Endothelial cell of umbilical vein (primary cell): ENCODE data around the gene KLB. TPM values are rescaled to one million over a fixed set of nuclear protein-coding genes. Genes with fewer than 3 reads are reported as not detected.

Experiments
- BruUV-seq: library from RNA; stranded (reverse); fragments of 400-500 nt; replicated peaks from 2 replicates; lab custom pipeline; 2021; lab: Mats Ljungman, UMichigan
- CTCF ChIA-PET: fragments of 300-600, 350-600 bp; sonication (Branson Sonifier 250); formaldehyde crosslinking; loops from one replicate; lab custom pipeline; 2021; ENCODE audit warnings: antibody characterized with exemption, inconsistent platforms; lab: Charles Lee
- POLR2A ChIA-PET: fragments of 300-600, 350-600 bp; sonication (Branson Sonifier 250); formaldehyde crosslinking; loops from one replicate; lab custom pipeline; 2021; ENCODE audit warnings: antibody characterized with exemption, inconsistent platforms; lab: Charles Lee
- DNase-seq: peaks from one replicate; pipeline ENCODE4 v3.0.0-alpha.2; 2011; ENCODE audit warnings: low read depth, low spot score
- FAIRE-seq: peaks from 2 replicates; lab custom pipeline; 2011; peaks lifted over from hg19 to GRCh38; lab: Jason Lieb, UNC
- H2AFZ ChIP-seq: 2 replicates; pipeline ENCODE4 v1.6.0; 2012; ENCODE audit warnings: low read depth, low read length, control low read depth, inconsistent platforms
- H3K27ac ChIP-seq: 2 replicates; pipeline ENCODE4 v1.5.1; 2011; ENCODE audit warnings: low read depth, mild to moderate bottlenecking, control low read depth, low read length, moderate library complexity; ENCODE audit not compliant: insufficient read depth
- H3K27me3 ChIP-seq, 2 experiments: 2 replicates each; pipeline versions ENCODE4 v1.6.0 to v1.6.1; 2011; ENCODE audit warnings: low read length in 2 of 2, mixed read lengths in 1 of 2; ENCODE audit not compliant: control insufficient read depth in 2 of 2, insufficient read depth in 2 of 2
- H3K36me3 ChIP-seq, 2 experiments: 2 replicates in 1 of 2; 3 replicates in 1 of 2; pipeline ENCODE4 v1.5.1; 2011; ENCODE audit warnings: low read length in 2 of 2, mild to moderate bottlenecking in 1 of 2, moderate library complexity in 1 of 2; ENCODE audit not compliant: control insufficient read depth in 2 of 2, insufficient read depth in 2 of 2; ENCODE audit errors: extremely low read depth in 1 of 2
- H3K4me1 ChIP-seq: 3 replicates; pipeline ENCODE4 v1.5.1; 2011; ENCODE audit warnings: mild to moderate bottlenecking, low read length; ENCODE audit not compliant: control insufficient read depth, insufficient read depth; ENCODE audit errors: extremely low read depth
- H3K4me2 ChIP-seq: 2 replicates; pipeline ENCODE4 v1.6.1; 2011; ENCODE audit warnings: low read length, control low read depth, mixed read lengths; ENCODE audit not compliant: insufficient read depth
- H3K4me3 ChIP-seq, 3 experiments: fragments of 200-600 bp in 1 of 3; sonication (generic), shearing (Covaris generic) in 1 of 3; replicated peaks in 1 of 3; 2 replicates each; pipeline ENCODE4 v1.5.1; 2011 to 2016; ENCODE audit warnings: control low read depth in 3 of 3, low read length in 3 of 3, mild to moderate bottlenecking in 2 of 3, inconsistent platforms in 1 of 3, low read depth in 1 of 3, moderate library complexity in 1 of 3; ENCODE audit not compliant: insufficient read depth in 1 of 3
- H3K79me2 ChIP-seq: 2 replicates; pipeline ENCODE4 v1.6.0; 2012; ENCODE audit warnings: low read length, inconsistent platforms; ENCODE audit not compliant: control insufficient read depth, insufficient read depth
- H3K9ac ChIP-seq: replicated peaks from 2 replicates; pipeline ENCODE3; 2011; ENCODE audit warnings: low read length, control low read depth; ENCODE audit not compliant: insufficient read depth; ENCODE audit errors: extremely low read depth
- H3K9me1 ChIP-seq: replicated peaks from 3 replicates; pipeline ENCODE4 v1.6.0; 2011; ENCODE audit warnings: mild to moderate bottlenecking, low read length; ENCODE audit not compliant: control insufficient read depth, insufficient read depth; ENCODE audit errors: extremely low read depth
- H3K9me3 ChIP-seq: replicated peaks from 2 replicates; pipeline ENCODE4 v1.5.1; 2012; ENCODE audit warnings: low read length, inconsistent platforms; ENCODE audit not compliant: control insufficient read depth, insufficient read depth
- H4K20me1 ChIP-seq: replicated peaks from 2 replicates; pipeline ENCODE3; 2011; ENCODE audit warnings: mild to moderate bottlenecking, low read length; ENCODE audit not compliant: control insufficient read depth, insufficient read depth; ENCODE audit errors: extremely low read depth
- EZH2 ChIP-seq: IDR thresholded peaks from 2 replicates; pipeline ENCODE4 v1.6.1; 2012; ENCODE audit warnings: borderline replicate concordance, low read depth, mild to moderate bottlenecking, moderate library complexity, low read length, inconsistent platforms; ENCODE audit not compliant: severe bottlenecking
- FOS ChIP-seq: IDR thresholded peaks from 2 replicates; pipeline ENCODE4 v1.6.1; 2011; ENCODE audit warnings: mild to moderate bottlenecking, low read length, moderate library complexity, borderline replicate concordance; ENCODE audit not compliant: insufficient read depth
- JUN ChIP-seq: IDR thresholded peaks from 2 replicates; pipeline ENCODE4 v1.6.1; 2011; ENCODE audit warnings: borderline replicate concordance, low read depth; ENCODE audit not compliant: insufficient read length, insufficient read depth
- dilution Hi-C: fragments of 300-500 bp; cut with MboI; formaldehyde crosslinking; loops from one replicate; pipeline ENCODE4 v1.15.0; 2019; ENCODE audit warnings: low sequenced_read_pairs; ENCODE audit not compliant: extremely low pct_ligation_motif_present
- intact Hi-C: fragments of 100-400 bp; cut with micrococcal nuclease; formaldehyde crosslinking; loops from one replicate; pipeline ENCODE4 v1.10.0; 2022
- polyA plus RNA-seq, 4 experiments: library from polyadenylated mRNA; depleted of rRNA in 3 of 4; stranded (reverse) in 3 of 4; unstranded in 1 of 4; fragments of >200 nt; gene quantifications; 2 replicates each; pipeline versions ENCODE4 v1.2.1 to v1.2.3, GENCODE V29; 2011 to 2012; ENCODE audit warnings: missing spikeins in 1 of 4
- total RNA-seq: library from RNA; stranded (reverse); gene quantifications from 2 replicates; pipeline ENCODE4 v1.2.3, GENCODE V29; 2021
- TF ChIP-seq, protein P1 (sequence below): IDR thresholded peaks from 2 replicates; pipeline ENCODE4 v1.6.1; 2011; ENCODE audit not compliant: insufficient read depth, insufficient read length
- TF ChIP-seq, protein P2 (sequence below), 2 donors: IDR thresholded peaks; 1 replicate in 1 of 2; 2 replicates in 1 of 2; pipeline ENCODE4 v1.5.1; 2011; ENCODE audit warnings: low read length in 2 of 2, mild to moderate bottlenecking in 2 of 2, moderate library complexity in 2 of 2, control low read depth in 1 of 2, inconsistent platforms in 1 of 2, low read depth in 1 of 2; ENCODE audit not compliant: insufficient read depth in 1 of 2; ENCODE audit errors: extremely low read depth in 1 of 2

The KLB gene
- total and polyA plus RNA-seq, 2 donors (not counting 3 experiments of a cell fraction or from before 2014, with no cell fraction given) = 0.01 TPM; not detected in 1

DNA sequence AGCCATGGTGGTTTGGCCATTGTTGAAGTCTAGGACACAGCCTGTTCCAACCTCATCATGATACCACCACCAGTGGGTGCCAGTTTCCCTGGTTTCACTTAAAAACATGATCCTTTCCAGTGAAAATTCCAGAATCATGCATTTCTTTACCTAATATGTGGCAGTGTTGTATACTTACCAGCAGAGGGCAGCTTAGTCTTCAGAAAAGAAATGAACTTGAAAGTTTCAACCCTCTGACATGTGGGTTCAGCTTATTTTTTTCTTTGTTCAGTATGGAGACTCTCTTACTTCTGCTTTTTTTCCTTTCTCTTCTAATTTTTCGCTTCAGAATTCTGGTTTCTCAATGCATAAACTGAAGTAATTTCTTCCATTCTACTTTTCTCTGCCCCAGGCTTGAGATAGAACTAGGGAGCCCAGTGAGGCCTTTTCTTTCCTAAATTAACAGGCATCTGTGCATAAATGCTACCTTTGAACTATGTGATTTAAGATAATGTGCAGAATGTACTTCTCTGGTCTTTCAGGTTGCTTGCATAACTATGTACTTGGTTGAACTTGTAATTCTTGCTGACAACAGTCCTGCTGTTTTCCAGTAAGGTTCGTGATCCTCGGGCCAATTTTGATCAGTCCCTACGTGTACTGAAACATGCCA is 62.8 kb downstream of the KLB start:
- peaks cover 3% of the 10 kb centered on the region for H3K4me1 ChIP-seq
- intact Hi-C loops = loop anchor here (1.0 to 2.0 kb wide), 5 partner anchors 168 to 588 kb away; partner anchors contain the start of gene UBE2K
- TF ChIP-seq FOS = no peak
- TF ChIP-seq, protein P1, sequence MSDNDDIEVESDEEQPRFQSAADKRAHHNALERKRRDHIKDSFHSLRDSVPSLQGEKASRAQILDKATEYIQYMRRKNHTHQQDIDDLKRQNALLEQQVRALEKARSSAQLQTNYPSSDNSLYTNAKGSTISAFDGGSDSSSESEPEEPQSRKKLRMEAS = no peak
- TF ChIP-seq, protein P2, sequence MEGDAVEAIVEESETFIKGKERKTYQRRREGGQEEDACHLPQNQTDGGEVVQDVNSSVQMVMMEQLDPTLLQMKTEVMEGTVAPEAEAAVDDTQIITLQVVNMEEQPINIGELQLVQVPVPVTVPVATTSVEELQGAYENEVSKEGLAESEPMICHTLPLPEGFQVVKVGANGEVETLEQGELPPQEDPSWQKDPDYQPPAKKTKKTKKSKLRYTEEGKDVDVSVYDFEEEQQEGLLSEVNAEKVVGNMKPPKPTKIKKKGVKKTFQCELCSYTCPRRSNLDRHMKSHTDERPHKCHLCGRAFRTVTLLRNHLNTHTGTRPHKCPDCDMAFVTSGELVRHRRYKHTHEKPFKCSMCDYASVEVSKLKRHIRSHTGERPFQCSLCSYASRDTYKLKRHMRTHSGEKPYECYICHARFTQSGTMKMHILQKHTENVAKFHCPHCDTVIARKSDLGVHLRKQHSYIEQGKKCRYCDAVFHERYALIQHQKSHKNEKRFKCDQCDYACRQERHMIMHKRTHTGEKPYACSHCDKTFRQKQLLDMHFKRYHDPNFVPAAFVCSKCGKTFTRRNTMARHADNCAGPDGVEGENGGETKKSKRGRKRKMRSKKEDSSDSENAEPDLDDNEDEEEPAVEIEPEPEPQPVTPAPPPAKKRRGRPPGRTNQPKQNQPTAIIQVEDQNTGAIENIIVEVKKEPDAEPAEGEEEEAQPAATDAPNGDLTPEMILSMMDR (IDR thresholded peaks at IDR 0.05; ENCODE audit: extremely low read depth in 1 of 2, insufficient read depth in 1 of 2, low read depth in 1 of 2, low read length in 2 of 2) = peak; percentile 77 to 84
- no peaks in the 10 kb centered on the region for H3K9me3 ChIP-seq
- no peaks in the 10 kb centered on the region for H3K36me3 ChIP-seq
- dilution Hi-C loops = no loop called here
- BruUV-seq = no TSS peak
- ChIA-PET POLR2A (interaction anchor here (0.5 to 0.9 kb wide), 3 partner anchors 14 to 204 kb away, joined by 3 to 8 read pairs (median 7); no protein-coding TSS in a partner anchor), CTCF (interaction anchor here (0.6 to 3.3 kb wide), 60 partner anchors 9 to 855 kb away, joined by 3 to 97 read pairs (median 4); partner anchors contain the start of genes N4BP2, RPL9, SMIM14 and TLR10)
- peak; percentile 97 for FAIRE-seq
- peak overlapping the region; percentile 4 for H3K9ac ChIP-seq
- H4K20me1 ChIP-seq = no peaks in the 10 kb centered on the region
- H2AFZ ChIP-seq = peak overlapping the region; percentile 51
- peak; percentile 92 for DNase-seq
- no peak overlapping the region for H3K4me3 ChIP-seq
- H3K79me2 ChIP-seq = no peaks in the 10 kb centered on the region
- H3K27me3 ChIP-seq = no peaks in the 10 kb centered on the region
- no peaks in the 10 kb centered on the region for H3K9me1 ChIP-seq
- H3K27ac ChIP-seq = peak overlapping the region; percentile 26
- no peak overlapping the region for H3K4me2 ChIP-seq

DNA sequence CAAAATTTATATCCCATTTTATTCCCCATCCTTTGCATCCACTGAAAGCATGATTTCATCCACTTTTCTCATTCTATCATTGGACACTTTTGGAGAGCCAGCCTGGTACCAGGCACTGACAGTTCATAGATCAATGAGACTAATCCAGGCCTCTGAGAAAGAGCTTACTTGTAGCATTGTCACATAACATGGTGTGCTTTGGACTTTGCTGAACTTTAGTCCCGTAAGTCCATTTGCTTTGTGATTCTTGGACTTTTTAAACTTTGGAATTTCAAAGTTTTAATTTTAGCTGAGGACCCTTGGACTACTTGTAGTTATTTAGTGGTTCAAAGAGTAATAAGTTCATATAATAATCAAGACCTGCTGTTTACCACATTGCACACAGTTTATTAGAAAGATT is 63.7 kb downstream of the KLB start:
- H3K4me1 ChIP-seq = no peaks in the 10 kb centered on the region
- no peak overlapping the region for H2AFZ ChIP-seq
- no peaks in the 10 kb centered on the region for H3K79me2 ChIP-seq
- FAIRE-seq (no peak), DNase-seq (no peak)
- no peak overlapping the region for H3K4me2 ChIP-seq
- CTCF ChIA-PET = interaction anchor here (2.6 to 3.3 kb wide), 2 partner anchors 167 to 188 kb away, joined by 24 to 97 read pairs; partner anchors contain the start of gene SMIM14
- dilution Hi-C loops (no loop called here), intact Hi-C loops (no loop called here)
- H3K36me3 ChIP-seq = no peaks in the 10 kb centered on the region
- H3K27ac ChIP-seq = no peak overlapping the region
- no peak for TF ChIP-seq JUN
- no peak for TF ChIP-seq EZH2
- TF ChIP-seq, protein P2 (IDR thresholded peaks at IDR 0.05; ENCODE audit: extremely low read depth in 1 of 2, insufficient read depth in 1 of 2, low read depth in 1 of 2, low read length in 2 of 2) = no peak
- TF ChIP-seq, protein P1 = no peak
- no peak overlapping the region for H3K4me3 ChIP-seq
- H3K9ac ChIP-seq = no peak overlapping the region
- POLR2A ChIA-PET = no interaction called here
- no peaks in the 10 kb centered on the region for H3K9me3 ChIP-seq
- no peaks in the 10 kb centered on the region for H3K9me1 ChIP-seq
- H4K20me1 ChIP-seq = no peaks in the 10 kb centered on the region
- no TSS peak for BruUV-seq
- H3K27me3 ChIP-seq = no peaks in the 10 kb centered on the region
